Stomach smooth muscle (tissue), 2 donors: ENCODE results near the gene PRKCQ.

Experiments
- H3K27ac ChIP-seq: one replicate; pipeline ENCODE4 v1.7.0; 2013; ENCODE audit warnings: mild to moderate bottlenecking, low read length, inconsistent platforms
- H3K27me3 ChIP-seq, 2 donors: one replicate each; pipeline ENCODE4 v1.7.0; 2013; ENCODE audit warnings: low read length in 2 of 2; ENCODE audit not compliant: insufficient read depth in 2 of 2, control insufficient read depth in 1 of 2
- H3K36me3 ChIP-seq, 2 donors: one replicate each; pipeline ENCODE4 v1.7.0; 2013; ENCODE audit warnings: low read length in 2 of 2; ENCODE audit not compliant: control insufficient read depth in 2 of 2, insufficient read depth in 2 of 2
- H3K4me1 ChIP-seq: one replicate; pipeline ENCODE4 v1.7.0; 2013; ENCODE audit warnings: low read length; ENCODE audit not compliant: control insufficient read depth, insufficient read depth
- H3K4me3 ChIP-seq, 2 donors: one replicate each; pipeline ENCODE4 v1.7.0; 2013; ENCODE audit warnings: low read length in 2 of 2
- H3K9ac ChIP-seq, 2 donors: one replicate each; pipeline ENCODE4 v1.7.0; 2013; ENCODE audit warnings: low read length in 2 of 2, mild to moderate bottlenecking in 1 of 2
- H3K9me3 ChIP-seq, 2 donors: one replicate each; pipeline ENCODE4 v1.7.0; 2013; ENCODE audit warnings: low read length in 2 of 2; ENCODE audit not compliant: control insufficient read depth in 2 of 2
- donor health status: healthy.
- donor health status: Pancreatic carcinoma.

The PRKCQ gene

DNA sequence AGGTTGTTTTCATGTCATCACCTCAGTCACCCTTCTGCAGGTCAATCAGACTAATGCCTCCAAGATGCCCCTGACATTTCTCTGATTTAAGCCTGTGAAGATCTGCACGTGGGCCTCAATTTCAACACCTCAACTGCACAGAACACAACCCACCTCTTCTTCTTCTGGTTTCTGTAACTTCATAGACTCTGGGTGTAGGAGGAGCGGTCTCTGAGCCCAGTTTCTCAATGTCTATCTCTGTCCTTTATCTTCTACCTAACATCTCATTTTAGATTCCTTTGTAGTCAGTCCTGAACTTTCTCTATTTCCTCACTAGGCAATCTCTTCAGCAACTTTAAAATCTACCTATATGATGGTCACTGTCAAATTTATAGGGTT lies 85.6 kb downstream of the PRKCQ start:
- peaks cover 3 to 9% of the 10 kb centered on the region in 2 donors for H3K27me3 ChIP-seq
- H3K4me3 ChIP-seq: no peak overlapping the region
- no peaks in the 10 kb centered on the region for H3K4me1 ChIP-seq
- no peak overlapping the region for H3K9ac ChIP-seq
- no peak overlapping the region for H3K27ac ChIP-seq
- peaks cover 0 to 4% of the 10 kb centered on the region in 2 donors for H3K9me3 ChIP-seq
- H3K36me3 ChIP-seq: no peaks in the 10 kb centered on the region

GRCh38 chr10:6493521-6494441 lies 86.3 kb downstream of the PRKCQ start:
- Histone ChIP-seq H3K27ac (no peak overlapping the region), H3K27me3 (peaks cover 3 to 9% of the 10 kb centered on the region in 2 donors), H3K9ac (no peak overlapping the region), H3K36me3 (no peaks in the 10 kb centered on the region), H3K9me3 (peaks cover 0 to 1% of the 10 kb centered on the region in 2 donors), H3K4me1 (no peaks in the 10 kb centered on the region), H3K4me3 (no peak overlapping the region)

- Histone ChIP-seq H3K9ac (no peak overlapping the region), H3K36me3 (no peaks in the 10 kb centered on the region), H3K27me3 (peaks cover 3 to 6% of the 10 kb centered on the region in 2 donors), H3K27ac (no peak overlapping the region), H3K9me3 (no peaks in the 10 kb centered on the region), H3K4me1 (no peaks in the 10 kb centered on the region), H3K4me3 (no peak overlapping the region)
Measured at GRCh38 chr10:6492896-6493295, 87.2 kb downstream of the PRKCQ start.

DNA sequence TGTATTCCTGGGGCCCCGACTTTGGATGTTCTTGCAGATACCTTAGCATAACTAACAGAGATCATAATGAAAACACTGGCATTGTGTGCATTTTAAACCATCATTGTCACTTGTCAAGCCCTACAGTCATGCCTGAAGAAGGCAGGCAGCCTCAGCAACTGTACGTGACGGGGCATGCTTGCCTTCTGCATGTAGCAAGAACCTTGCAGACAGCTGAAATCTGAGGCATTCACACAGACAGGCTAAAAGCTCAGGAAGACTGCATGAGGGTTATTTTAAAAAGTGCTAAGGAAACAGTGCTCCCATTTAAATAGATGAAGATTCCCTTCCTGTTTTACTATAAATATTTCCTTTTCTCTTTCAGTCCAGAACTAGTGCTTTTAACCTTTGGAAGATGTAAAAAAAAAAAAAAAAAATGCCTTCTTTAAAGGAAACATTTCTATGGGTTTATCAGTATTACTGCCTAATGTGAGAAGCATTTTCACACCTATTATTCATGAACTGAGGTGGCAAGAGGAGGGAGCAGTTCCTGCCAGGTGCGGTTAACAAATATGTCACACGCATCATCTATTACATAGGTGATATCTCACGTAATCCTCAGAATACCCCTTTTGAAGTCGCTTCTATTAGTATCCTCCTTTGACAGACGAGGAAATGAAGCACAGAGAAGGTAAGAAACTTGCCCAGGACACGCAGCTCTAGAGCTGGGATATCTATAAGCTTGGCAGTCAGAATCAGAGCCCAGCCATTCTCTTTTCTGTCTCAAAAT lies 88.1 kb downstream of the PRKCQ start:
- H3K9me3 ChIP-seq: no peaks in the 10 kb centered on the region
- no peak overlapping the region for H3K4me3 ChIP-seq
- no peaks in the 10 kb centered on the region for H3K36me3 ChIP-seq
- no peak overlapping the region for H3K9ac ChIP-seq
- no peaks in the 10 kb centered on the region for H3K4me1 ChIP-seq
- peaks cover 3 to 6% of the 10 kb centered on the region in 2 donors for H3K27me3 ChIP-seq
- H3K27ac ChIP-seq: no peak overlapping the region

GRCh38 chr10:6490614-6491013 lies 89.5 kb downstream of the PRKCQ start:
- no peak overlapping the region for H3K4me3 ChIP-seq
- H3K27me3 ChIP-seq: peaks cover 3 to 6% of the 10 kb centered on the region in 2 donors
- no peaks in the 10 kb centered on the region for H3K4me1 ChIP-seq
- no peak overlapping the region for H3K9ac ChIP-seq
- no peaks in the 10 kb centered on the region for H3K9me3 ChIP-seq
- H3K36me3 ChIP-seq: no peaks in the 10 kb centered on the region
- H3K27ac ChIP-seq: no peak overlapping the region

GRCh38 chr10:6487920-6488319 lies 92.2 kb downstream of the PRKCQ start:
- Histone ChIP-seq H3K9me3 (no peaks in the 10 kb centered on the region), H3K9ac (no peak overlapping the region), H3K27ac (no peak overlapping the region), H3K4me3 (no peak overlapping the region), H3K27me3 (peaks cover 3 to 5% of the 10 kb centered on the region in 2 donors), H3K4me1 (no peaks in the 10 kb centered on the region), H3K36me3 (no peaks in the 10 kb centered on the region)

DNA sequence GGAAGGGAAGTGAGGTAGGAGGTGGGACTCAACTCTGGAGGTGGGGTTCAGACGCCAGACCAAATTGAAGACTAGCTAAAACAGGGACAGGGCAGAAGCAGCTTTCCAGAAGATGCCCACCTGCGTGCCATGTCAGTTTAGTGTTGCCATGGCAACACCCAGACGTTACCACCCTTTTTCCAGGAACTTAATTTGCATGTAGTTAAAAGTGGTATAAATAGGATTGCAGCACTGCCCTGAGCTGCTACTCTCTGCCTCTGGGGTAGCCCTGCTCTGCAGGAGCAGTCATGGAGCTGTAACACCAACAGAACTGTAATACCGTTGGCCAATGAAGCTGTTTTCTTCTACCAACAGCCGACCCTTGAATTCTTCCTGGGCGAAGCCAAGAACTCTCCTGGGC lies 93.8 kb downstream of the PRKCQ start:
- Histone ChIP-seq H3K36me3 (no peaks in the 10 kb centered on the region), H3K27me3 (peaks cover 3% of the 10 kb centered on the region in 2 donors), H3K9ac (no peak overlapping the region)

DNA sequence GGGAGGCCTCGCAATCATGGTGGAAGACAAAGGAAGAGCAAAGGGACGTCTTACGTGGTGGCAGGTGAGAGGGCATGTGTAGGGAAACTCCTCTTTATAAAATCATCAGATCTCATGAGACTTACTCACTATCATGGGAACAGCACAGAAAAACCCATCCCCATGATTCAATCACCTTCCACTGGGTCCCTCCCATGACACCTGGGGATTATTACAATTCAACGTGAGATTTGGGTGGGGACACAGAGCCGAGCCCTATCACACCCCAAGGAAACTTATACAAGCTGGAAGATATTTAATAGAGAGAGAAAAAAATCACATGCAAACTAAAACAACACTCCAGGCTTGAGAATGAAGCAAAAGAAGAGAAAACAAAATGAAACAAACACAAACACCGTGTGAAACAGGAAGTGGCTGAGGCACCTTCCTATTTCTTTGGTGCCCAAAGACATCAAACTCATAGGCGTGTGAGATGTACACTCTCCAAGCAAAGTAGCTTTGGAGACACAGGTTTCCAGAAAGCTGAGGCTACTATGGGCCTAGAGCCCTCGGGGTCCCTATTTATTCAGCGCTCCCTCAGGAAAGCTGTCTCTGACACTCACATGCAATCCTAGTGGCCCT lies 97.2 kb downstream of the PRKCQ start:
- H3K27ac ChIP-seq: no peak overlapping the region
- H3K9me3 ChIP-seq: no peaks in the 10 kb centered on the region
- no peak overlapping the region for H3K4me3 ChIP-seq
- no peaks in the 10 kb centered on the region for H3K27me3 ChIP-seq
- H3K4me1 ChIP-seq: no peaks in the 10 kb centered on the region
- no peaks in the 10 kb centered on the region for H3K36me3 ChIP-seq
- no peak overlapping the region for H3K9ac ChIP-seq

More for the DNA sequence above, 93.8 kb downstream of the PRKCQ start:
- no peak overlapping the region for H3K27ac ChIP-seq
- H3K9me3 ChIP-seq: no peaks in the 10 kb centered on the region
- no peak overlapping the region for H3K4me3 ChIP-seq
- no peaks in the 10 kb centered on the region for H3K4me1 ChIP-seq

DNA sequence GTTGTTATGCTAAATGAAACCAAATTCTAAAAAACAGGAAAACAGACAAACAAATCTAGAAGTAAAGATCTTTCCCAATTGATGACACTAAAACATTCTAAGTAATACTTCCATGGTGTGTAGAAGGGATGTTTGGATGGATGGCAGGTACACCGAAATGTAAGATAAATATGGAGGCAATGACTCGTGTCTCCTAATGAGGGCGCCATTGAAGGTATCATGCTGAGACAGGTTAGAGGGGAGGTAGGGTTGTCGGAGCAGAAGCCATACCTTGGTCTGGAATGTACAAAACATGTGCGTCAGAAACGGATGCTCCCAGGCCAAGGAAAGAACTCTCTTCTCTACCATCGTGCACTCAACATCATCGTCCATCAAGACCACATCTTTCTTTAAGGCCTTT lies 101.4 kb downstream of the PRKCQ start:
- Histone ChIP-seq H3K9me3 (no peaks in the 10 kb centered on the region), H3K27me3 (no peaks in the 10 kb centered on the region), H3K36me3 (no peaks in the 10 kb centered on the region), H3K4me3 (no peak overlapping the region), H3K4me1 (no peaks in the 10 kb centered on the region), H3K27ac (no peak overlapping the region), H3K9ac (no peak overlapping the region)

GRCh38 chr10:6476989-6477388 lies 103.1 kb downstream of the PRKCQ start:
- Histone ChIP-seq H3K27ac (no peak overlapping the region), H3K9me3 (no peaks in the 10 kb centered on the region), H3K4me1 (no peaks in the 10 kb centered on the region), H3K27me3 (no peaks in the 10 kb centered on the region), H3K9ac (no peak overlapping the region), H3K4me3 (no peak overlapping the region), H3K36me3 (no peaks in the 10 kb centered on the region)
